ENCODE measurements around the gene ZNF567. TPM values are rescaled to one million over a fixed set of nuclear protein-coding genes. Genes with fewer than 3 reads are reported as not detected.
"Not testable (repeated sequence)": the region's sequence is repeated elsewhere in the genome, so short reads cannot be mapped to it uniquely, and the experiment has no call there.

ZNF567 gene
- total RNA-seq, 2 experiments from 2014 or later, result 13.6 to 15.5 TPM

GRCh38 chr19:36709423-36709822 is 22.0 kb downstream of the ZNF567 start:
- DNase-seq (no peak), ATAC-seq (ENCODE audit: low read depth) (no peak)
- POLR2A ChIA-PET, result no interaction called here
- H3K9me3 Mint-ChIP-seq, result peaks cover 38% of the 10 kb centered on the region
- H3K4me3 Mint-ChIP-seq, result no peak overlapping the region
- no peaks in the 10 kb centered on the region for H3K27me3 Mint-ChIP-seq
- H3K36me3 Mint-ChIP-seq, result peaks cover 93% of the 10 kb centered on the region
- no peak overlapping the region for H3K27ac Mint-ChIP-seq
- no peaks in the 10 kb centered on the region for H3K4me1 Mint-ChIP-seq

DNA sequence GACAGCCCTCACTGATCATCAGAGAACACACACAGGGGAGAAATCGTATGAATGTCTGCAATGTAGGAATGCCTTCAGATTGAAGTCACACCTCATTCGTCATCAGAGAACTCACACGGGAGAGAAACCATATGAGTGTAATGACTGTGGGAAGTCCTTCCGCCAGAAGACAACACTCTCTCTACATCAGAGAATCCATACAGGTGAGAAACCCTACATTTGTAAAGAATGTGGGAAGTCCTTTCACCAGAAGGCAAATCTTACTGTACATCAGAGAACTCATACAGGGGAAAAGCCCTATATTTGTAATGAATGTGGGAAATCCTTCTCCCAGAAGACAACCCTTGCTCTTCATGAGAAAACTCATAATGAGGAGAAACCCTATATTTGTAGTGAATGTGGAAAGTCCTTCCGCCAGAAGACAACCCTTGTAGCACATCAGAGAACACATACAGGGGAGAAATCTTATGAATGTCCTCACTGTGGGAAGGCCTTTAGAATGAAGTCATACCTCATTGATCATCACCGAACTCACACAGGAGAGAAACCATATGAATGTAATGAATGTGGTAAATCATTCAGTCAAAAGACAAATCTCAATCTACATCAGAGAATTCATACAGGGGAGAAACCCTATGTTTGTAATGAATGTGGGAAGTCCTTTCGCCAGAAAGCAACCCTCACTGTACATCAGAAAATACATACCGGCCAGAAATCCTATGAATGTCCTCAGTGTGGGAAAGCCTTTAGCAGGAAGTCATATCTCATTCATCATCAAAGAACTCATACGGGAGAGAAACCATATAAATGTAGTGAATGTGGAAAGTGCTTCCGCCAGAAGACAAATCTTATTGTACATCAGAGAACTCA is 32.5 kb downstream of the ZNF567 start:
- Mint-ChIP-seq H3K9me3 (peaks cover 37% of the 10 kb centered on the region), H3K4me1 (no peaks in the 10 kb centered on the region), H3K4me3 (no peak overlapping the region), H3K36me3 (peaks cover 61% of the 10 kb centered on the region), H3K27ac (no peak overlapping the region), H3K27me3 (no peaks in the 10 kb centered on the region)
- POLR2A ChIA-PET, result no interaction called here
- no peak for DNase-seq
- no peak for ATAC-seq (ENCODE audit: low read depth)

DNA sequence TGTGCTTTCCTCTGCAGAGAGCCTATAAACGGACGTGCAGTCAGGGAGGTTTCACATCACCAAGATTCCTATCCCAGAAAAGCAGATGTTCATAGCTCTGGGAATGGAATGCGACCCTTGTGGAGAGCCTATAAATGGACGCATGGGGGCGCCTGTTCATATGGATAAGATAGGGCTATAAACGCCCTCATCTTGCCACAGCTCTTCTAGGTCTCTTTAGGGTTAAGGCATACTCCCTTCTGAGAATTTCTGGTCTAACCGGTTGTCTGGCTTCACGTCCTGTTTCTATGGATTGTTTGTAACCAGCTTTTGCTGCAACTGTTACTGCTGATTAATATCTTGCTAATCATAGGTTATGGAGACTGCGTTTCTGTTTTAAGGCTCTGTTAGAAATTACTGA is 48.8 kb downstream of the ZNF567 start:
- H3K27me3 Mint-ChIP-seq; H3K27ac Mint-ChIP-seq; POLR2A ChIA-PET; H3K4me1 Mint-ChIP-seq; ATAC-seq (ENCODE audit: low read depth); H3K4me3 Mint-ChIP-seq; DNase-seq: not testable (repeated sequence)
- peaks cover 52% of the 10 kb centered on the region for H3K36me3 Mint-ChIP-seq
- peaks cover 48% of the 10 kb centered on the region for H3K9me3 Mint-ChIP-seq

DNA sequence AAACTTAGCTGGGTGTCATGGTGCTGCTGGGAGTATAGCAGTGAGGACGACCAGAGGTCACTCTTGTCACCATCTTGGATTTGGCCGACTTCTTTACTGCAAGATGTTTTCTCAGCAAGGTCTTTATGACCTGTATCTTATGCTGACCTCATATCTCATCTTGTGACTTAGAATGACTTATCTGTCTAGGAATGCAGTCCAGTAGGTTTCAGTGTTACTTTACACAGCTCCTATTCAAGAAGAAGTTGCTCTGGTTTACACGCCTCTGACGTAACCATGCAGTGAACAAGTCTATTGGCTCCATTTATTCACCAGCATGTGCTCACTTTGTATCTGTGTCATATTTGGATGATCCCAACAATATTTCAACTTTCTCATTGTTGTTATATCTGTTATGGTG is 58.5 kb downstream of the ZNF567 start:
- Mint-ChIP-seq H3K4me3 (no peak overlapping the region), H3K27ac (no peak overlapping the region), H3K36me3 (peaks cover 80% of the 10 kb centered on the region), H3K9me3 (peaks cover 36% of the 10 kb centered on the region), H3K27me3 (no peaks in the 10 kb centered on the region), H3K4me1 (no peaks in the 10 kb centered on the region)
- ATAC-seq (ENCODE audit: low read depth), result no peak
- DNase-seq, result no peak
- POLR2A ChIA-PET, result no interaction called here

GRCh38 chr19:36747750-36748149 is 60.3 kb downstream of the ZNF567 start:
- Mint-ChIP-seq H3K27ac (no peak overlapping the region), H3K9me3 (peaks cover 41% of the 10 kb centered on the region), H3K4me3 (no peak overlapping the region), H3K4me1 (no peaks in the 10 kb centered on the region), H3K36me3 (peaks cover 94% of the 10 kb centered on the region), H3K27me3 (no peaks in the 10 kb centered on the region)
- POLR2A ChIA-PET, result no interaction called here
- ATAC-seq (ENCODE audit: low read depth), result no peak
- no peak for DNase-seq

- no peak overlapping the region for H3K27ac Mint-ChIP-seq
- no peak for DNase-seq
- POLR2A ChIA-PET, result no interaction called here
- H3K4me1 Mint-ChIP-seq, result no peaks in the 10 kb centered on the region
- peaks cover 41% of the 10 kb centered on the region for H3K9me3 Mint-ChIP-seq
- peaks cover 93% of the 10 kb centered on the region for H3K36me3 Mint-ChIP-seq
- no peak for ATAC-seq (ENCODE audit: low read depth)
- H3K27me3 Mint-ChIP-seq, result no peaks in the 10 kb centered on the region
- H3K4me3 Mint-ChIP-seq, result no peak overlapping the region
Measured at GRCh38 chr19:36748431-36749275, 61.2 kb downstream of the ZNF567 start.

- POLR2A ChIA-PET; H3K4me1 Mint-ChIP-seq; ATAC-seq (ENCODE audit: low read depth); H3K27me3 Mint-ChIP-seq; H3K4me3 Mint-ChIP-seq; DNase-seq; H3K27ac Mint-ChIP-seq: not testable (repeated sequence)
- peaks cover 97% of the 10 kb centered on the region for H3K36me3 Mint-ChIP-seq
- peaks cover 41% of the 10 kb centered on the region for H3K9me3 Mint-ChIP-seq
Measured at GRCh38 chr19:36749613-36750012, 62.2 kb downstream of the ZNF567 start.

DNA sequence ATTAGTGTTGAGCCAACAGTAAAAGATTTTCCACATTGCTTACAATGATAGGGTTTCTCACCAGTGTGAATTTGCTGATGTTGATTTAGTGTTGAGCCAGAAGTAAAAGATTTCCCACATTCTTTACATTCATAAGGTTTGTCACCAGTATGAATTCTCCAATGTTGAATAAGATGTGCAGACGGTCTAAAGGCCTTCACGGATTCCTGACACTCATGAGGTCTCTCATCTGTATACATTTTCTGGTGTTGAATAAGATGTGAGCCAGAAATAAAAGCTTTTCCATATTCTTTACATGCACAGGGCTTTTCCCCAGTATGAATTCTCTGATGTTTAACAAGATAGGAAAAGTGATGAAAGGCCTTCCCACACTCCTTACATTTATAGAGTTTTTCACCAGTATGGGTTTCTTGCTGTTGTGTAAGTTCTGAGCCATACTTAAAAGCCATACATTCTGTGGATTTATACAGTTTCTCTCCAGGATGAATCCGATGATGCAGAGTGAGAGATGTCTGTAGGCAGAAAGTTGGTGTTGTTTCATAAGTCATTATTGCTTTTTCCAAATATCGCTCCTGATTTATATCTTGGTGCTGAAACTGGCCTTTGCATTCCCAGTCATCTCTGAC is 62.8 kb downstream of the ZNF567 start:
- ATAC-seq (ENCODE audit: low read depth) (no peak), DNase-seq (no peak)
- POLR2A ChIA-PET, result no interaction called here
- Mint-ChIP-seq H3K9me3 (peaks cover 40% of the 10 kb centered on the region), H3K4me3 (no peak overlapping the region), H3K36me3 (peaks cover 97% of the 10 kb centered on the region), H3K27me3 (no peaks in the 10 kb centered on the region), H3K4me1 (no peaks in the 10 kb centered on the region), H3K27ac (no peak overlapping the region)

Other genes with a start within 250 kb of the ZNF567 start
- 10 to 100 TPM; 14.1 TPM for gene ZNF566, start 198.1 kb upstream of the ZNF567 start, total RNA-seq
- 10 to 100 TPM; 12.9 to 16.3 TPM for gene ZNF260, start 159.3 kb upstream of the ZNF567 start, total RNA-seq
- gene ZNF529, start 114.3 kb upstream of the ZNF567 start, total RNA-seq, result 10 to 100 TPM; 21.6 to 24.2 TPM
- 10 to 100 TPM; 15.6 to 16.2 TPM for gene ZNF382, start 82.3 kb upstream of the ZNF567 start, total RNA-seq
- gene ZNF461, start 20.8 kb upstream of the ZNF567 start, total RNA-seq, result 10 to 100 TPM; 11.5 to 13.8 TPM
- 10 to 100 TPM; 16.9 to 17.6 TPM for gene ZNF850, start 85.2 kb downstream of the ZNF567 start, total RNA-seq
- gene ZNF790, start 150.8 kb downstream of the ZNF567 start, total RNA-seq, result 10 to 100 TPM; 13.9 to 16.2 TPM
- 10 to 100 TPM; 10.0 to 11.0 TPM for gene ZNF345, start 163.3 kb downstream of the ZNF567 start, total RNA-seq
- gene ZNF829, start 228.7 kb downstream of the ZNF567 start, total RNA-seq, result 1 to 10 TPM; 8.4 to 9.0 TPM
- gene ZNF568, start 228.7 kb downstream of the ZNF567 start, total RNA-seq, result 10 to 100 TPM; 13.2 to 14.7 TPM